ENCODE measurements around the gene RBM6.
"Not testable (repeated sequence)": the region's sequence is repeated elsewhere in the genome, so short reads cannot be mapped to it uniquely, and the experiment has no call there.

RBM6 gene

GRCh38 chr3:49904448-49904847 lies 35.5 kb upstream of the RBM6 start:
- not testable (repeated sequence) for H3K27me3 Mint-ChIP-seq; DNase-seq (ENCODE audit: low spot score in 2 of 2); H3K36me3 Mint-ChIP-seq (ENCODE audit: insufficient read depth); ATAC-seq (replicated peaks; ENCODE audit: extremely low read depth, poor library complexity, severe bottlenecking); H3K9me3 Mint-ChIP-seq
- Mint-ChIP-seq H3K4me1 (peaks cover 19% of the 10 kb centered on the region), H3K27ac (ENCODE audit: low read depth) (peak overlapping the region; percentile 62), H3K4me3 (peak overlapping the region; percentile 76)

GRCh38 chr3:49906073-49906743 lies 33.7 kb upstream of the RBM6 start:
- peak overlapping the region; percentile 50 for H3K27ac Mint-ChIP-seq (ENCODE audit: low read depth)
- no peak for DNase-seq (ENCODE audit: low spot score in 2 of 2)
- no peaks in the 10 kb centered on the region for H3K9me3 Mint-ChIP-seq
- peaks cover 19% of the 10 kb centered on the region for H3K4me1 Mint-ChIP-seq
- H3K36me3 Mint-ChIP-seq (ENCODE audit: insufficient read depth) = peaks cover 2% of the 10 kb centered on the region
- no peaks in the 10 kb centered on the region for H3K27me3 Mint-ChIP-seq
- H3K4me3 Mint-ChIP-seq = peak overlapping the region; percentile 37
- ATAC-seq (replicated peaks; ENCODE audit: extremely low read depth, poor library complexity, severe bottlenecking) = no peak

- H3K27me3 Mint-ChIP-seq = no peaks in the 10 kb centered on the region
- no peak for ATAC-seq (replicated peaks; ENCODE audit: extremely low read depth, poor library complexity, severe bottlenecking)
- H3K4me1 Mint-ChIP-seq = peaks cover 19% of the 10 kb centered on the region
- H3K9me3 Mint-ChIP-seq = no peaks in the 10 kb centered on the region
- H3K36me3 Mint-ChIP-seq (ENCODE audit: insufficient read depth) = peaks cover 5% of the 10 kb centered on the region
- no peak overlapping the region for H3K27ac Mint-ChIP-seq (ENCODE audit: low read depth)
- no peak overlapping the region for H3K4me3 Mint-ChIP-seq
- no peak for DNase-seq (ENCODE audit: low spot score in 2 of 2)
Measured at GRCh38 chr3:49908373-49909199, 31.4 kb upstream of the RBM6 start.

- Mint-ChIP-seq H3K27ac (ENCODE audit: low read depth) (no peak overlapping the region), H3K4me1 (peaks cover 11% of the 10 kb centered on the region), H3K9me3 (no peaks in the 10 kb centered on the region), H3K27me3 (no peaks in the 10 kb centered on the region), H3K36me3 (ENCODE audit: insufficient read depth) (peaks cover 4% of the 10 kb centered on the region), H3K4me3 (no peak overlapping the region)
- ATAC-seq (replicated peaks; ENCODE audit: extremely low read depth, poor library complexity, severe bottlenecking) = no peak
- no peak for DNase-seq (ENCODE audit: low spot score in 2 of 2)
Measured at GRCh38 chr3:49910409-49911123, 29.4 kb upstream of the RBM6 start.

- DNase-seq (ENCODE audit: low spot score in 2 of 2) (no peak), ATAC-seq (replicated peaks; ENCODE audit: extremely low read depth, poor library complexity, severe bottlenecking) (no peak)
- Mint-ChIP-seq H3K27ac (ENCODE audit: low read depth) (no peak overlapping the region), H3K4me3 (no peak overlapping the region), H3K4me1 (peaks cover 6% of the 10 kb centered on the region), H3K27me3 (no peaks in the 10 kb centered on the region), H3K9me3 (no peaks in the 10 kb centered on the region), H3K36me3 (ENCODE audit: insufficient read depth) (peaks cover 4% of the 10 kb centered on the region)
Measured at GRCh38 chr3:49911124-49911420, 28.9 kb upstream of the RBM6 start.

- no peak for DNase-seq (ENCODE audit: low spot score in 2 of 2)
- H3K4me3 Mint-ChIP-seq = no peak overlapping the region
- peaks cover under 1% of the 10 kb centered on the region for H3K4me1 Mint-ChIP-seq
- peaks cover 4% of the 10 kb centered on the region for H3K36me3 Mint-ChIP-seq (ENCODE audit: insufficient read depth)
- ATAC-seq (replicated peaks; ENCODE audit: extremely low read depth, poor library complexity, severe bottlenecking) = no peak
- H3K27ac Mint-ChIP-seq (ENCODE audit: low read depth) = no peak overlapping the region
- no peaks in the 10 kb centered on the region for H3K27me3 Mint-ChIP-seq
- H3K9me3 Mint-ChIP-seq = no peaks in the 10 kb centered on the region
Measured at GRCh38 chr3:49911611-49912010, 28.3 kb upstream of the RBM6 start.

- no peak overlapping the region for H3K4me3 Mint-ChIP-seq
- H3K9me3 Mint-ChIP-seq = no peaks in the 10 kb centered on the region
- peak overlapping the region; percentile 14 for H3K27ac Mint-ChIP-seq (ENCODE audit: low read depth)
- DNase-seq (ENCODE audit: low spot score in 2 of 2) (no peak), ATAC-seq (replicated peaks; ENCODE audit: extremely low read depth, poor library complexity, severe bottlenecking) (no peak)
- H3K36me3 Mint-ChIP-seq (ENCODE audit: insufficient read depth) = peaks cover 4% of the 10 kb centered on the region
- H3K27me3 Mint-ChIP-seq = no peaks in the 10 kb centered on the region
- no peaks in the 10 kb centered on the region for H3K4me1 Mint-ChIP-seq
Measured at GRCh38 chr3:49912881-49913281, 27.1 kb upstream of the RBM6 start.

GRCh38 chr3:49914906-49915305 lies 25.0 kb upstream of the RBM6 start:
- no peaks in the 10 kb centered on the region for H3K4me1 Mint-ChIP-seq
- H3K27me3 Mint-ChIP-seq = no peaks in the 10 kb centered on the region
- no peak overlapping the region for H3K27ac Mint-ChIP-seq (ENCODE audit: low read depth)
- no peak for ATAC-seq (replicated peaks; ENCODE audit: extremely low read depth, poor library complexity, severe bottlenecking)
- H3K4me3 Mint-ChIP-seq = no peak overlapping the region
- no peak for DNase-seq (ENCODE audit: low spot score in 2 of 2)
- H3K36me3 Mint-ChIP-seq (ENCODE audit: insufficient read depth) = peaks cover 6% of the 10 kb centered on the region
- no peaks in the 10 kb centered on the region for H3K9me3 Mint-ChIP-seq

- no peaks in the 10 kb centered on the region for H3K4me1 Mint-ChIP-seq
- no peak overlapping the region for H3K27ac Mint-ChIP-seq (ENCODE audit: low read depth)
- no peak for DNase-seq (ENCODE audit: low spot score in 2 of 2)
- peaks cover 6% of the 10 kb centered on the region for H3K36me3 Mint-ChIP-seq (ENCODE audit: insufficient read depth)
- ATAC-seq (replicated peaks; ENCODE audit: extremely low read depth, poor library complexity, severe bottlenecking) = no peak
- no peaks in the 10 kb centered on the region for H3K27me3 Mint-ChIP-seq
- H3K9me3 Mint-ChIP-seq = no peaks in the 10 kb centered on the region
- no peak overlapping the region for H3K4me3 Mint-ChIP-seq
Measured at GRCh38 chr3:49916686-49917085, 23.3 kb upstream of the RBM6 start.

- not testable (repeated sequence) for H3K4me1 Mint-ChIP-seq; H3K27me3 Mint-ChIP-seq; DNase-seq (ENCODE audit: low spot score in 2 of 2); H3K4me3 Mint-ChIP-seq; H3K9me3 Mint-ChIP-seq; H3K36me3 Mint-ChIP-seq (ENCODE audit: insufficient read depth); H3K27ac Mint-ChIP-seq (ENCODE audit: low read depth); ATAC-seq (replicated peaks; ENCODE audit: extremely low read depth, poor library complexity, severe bottlenecking)
Measured at GRCh38 chr3:49917806-49918590, 22.0 kb upstream of the RBM6 start.

- H3K4me1 Mint-ChIP-seq = peaks cover 21% of the 10 kb centered on the region
- H3K27me3 Mint-ChIP-seq = no peaks in the 10 kb centered on the region
- DNase-seq (ENCODE audit: low spot score in 2 of 2) = no peak
- H3K9me3 Mint-ChIP-seq = no peaks in the 10 kb centered on the region
- H3K4me3 Mint-ChIP-seq = no peak overlapping the region
- ATAC-seq (replicated peaks; ENCODE audit: extremely low read depth, poor library complexity, severe bottlenecking) = no peak
- H3K36me3 Mint-ChIP-seq (ENCODE audit: insufficient read depth) = peaks cover 5% of the 10 kb centered on the region
- H3K27ac Mint-ChIP-seq (ENCODE audit: low read depth) = no peak overlapping the region
Measured at GRCh38 chr3:49924683-49925082, 15.3 kb upstream of the RBM6 start.

- Mint-ChIP-seq H3K4me3 (no peak overlapping the region), H3K27ac (ENCODE audit: low read depth) (no peak overlapping the region), H3K36me3 (ENCODE audit: insufficient read depth) (peaks cover 5% of the 10 kb centered on the region), H3K9me3 (no peaks in the 10 kb centered on the region), H3K27me3 (no peaks in the 10 kb centered on the region), H3K4me1 (peaks cover 26% of the 10 kb centered on the region)
- ATAC-seq (replicated peaks; ENCODE audit: extremely low read depth, poor library complexity, severe bottlenecking) (no peak), DNase-seq (ENCODE audit: low spot score in 2 of 2) (no peak)
Measured at GRCh38 chr3:49925485-49925884, 14.5 kb upstream of the RBM6 start.

Data from central memory CD8-positive, alpha-beta T cell (primary cell).